Choroid plexus epithelial cell (primary cell): ENCODE results near the gene CCDC88C.
"Not testable (repeated sequence)": the region's sequence is repeated elsewhere in the genome, so short reads cannot be mapped to it uniquely, and the experiment has no call there.

Source experiments
- DNase-seq: peaks from one replicate; pipeline ENCODE4 v3.0.0-alpha.2; 2010; ENCODE audit warnings: low read depth
- H3K4me3 ChIP-seq: 2 replicates; pipeline ENCODE4 v1.5.1; 2011; ENCODE audit warnings: low read depth, mild to moderate bottlenecking, control low read depth, low read length, moderate library complexity
- TF ChIP-seq, protein P1 (sequence below): conservative IDR thresholded peaks from 2 replicates; pipeline ENCODE4 v1.5.1; 2011; ENCODE audit warnings: low read depth, mild to moderate bottlenecking, control low read depth, inconsistent platforms, low read length, moderate library complexity

The CCDC88C gene

DNA sequence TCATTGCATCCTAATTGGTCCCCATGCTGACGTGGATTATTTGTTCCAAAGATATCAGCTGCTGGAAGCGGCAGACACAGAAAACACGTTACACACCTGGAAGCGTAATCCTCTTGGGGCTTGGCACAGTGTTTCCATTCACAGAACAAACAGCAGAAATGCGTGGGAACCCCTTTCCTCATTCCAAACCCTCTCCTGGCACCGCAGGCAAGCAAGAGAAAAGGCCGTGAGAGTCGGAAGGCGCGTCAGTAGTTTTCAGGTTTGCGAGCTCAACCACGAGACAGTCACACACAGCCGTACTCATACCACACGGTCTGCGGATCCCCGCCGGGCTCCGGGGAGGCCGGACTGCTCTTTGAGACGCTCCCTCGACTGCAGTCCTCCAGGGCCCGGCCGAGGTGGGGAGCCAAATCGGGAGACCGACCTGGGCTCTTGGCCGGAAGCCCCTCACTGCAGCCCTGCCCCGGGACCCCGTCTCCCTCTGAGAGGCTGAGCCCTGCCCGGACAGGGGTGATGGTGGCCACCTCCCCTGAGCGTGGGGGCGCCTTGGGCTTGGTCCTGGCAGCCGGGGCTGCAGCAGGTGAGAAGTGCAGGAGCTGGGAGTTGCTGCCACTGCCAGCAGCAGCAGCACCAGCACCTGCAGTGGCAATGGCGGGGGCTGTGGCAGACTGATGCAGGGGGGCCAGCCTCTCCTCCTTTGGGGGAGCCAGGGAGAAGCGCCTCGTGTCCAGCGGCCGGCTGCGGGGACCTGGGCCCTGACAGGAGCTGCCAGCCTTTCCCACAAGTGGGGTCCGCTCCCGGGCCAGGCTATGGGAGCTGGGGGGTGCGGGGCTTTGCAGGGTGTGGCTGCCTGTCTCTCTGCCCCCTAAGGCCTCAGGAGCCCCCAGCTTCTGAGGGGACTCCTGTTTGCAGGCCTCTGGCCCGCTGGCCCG is 145.0 kb downstream of the CCDC88C start:
- no peak for DNase-seq
- H3K4me3 ChIP-seq = no peak overlapping the region
- TF ChIP-seq, protein P1, sequence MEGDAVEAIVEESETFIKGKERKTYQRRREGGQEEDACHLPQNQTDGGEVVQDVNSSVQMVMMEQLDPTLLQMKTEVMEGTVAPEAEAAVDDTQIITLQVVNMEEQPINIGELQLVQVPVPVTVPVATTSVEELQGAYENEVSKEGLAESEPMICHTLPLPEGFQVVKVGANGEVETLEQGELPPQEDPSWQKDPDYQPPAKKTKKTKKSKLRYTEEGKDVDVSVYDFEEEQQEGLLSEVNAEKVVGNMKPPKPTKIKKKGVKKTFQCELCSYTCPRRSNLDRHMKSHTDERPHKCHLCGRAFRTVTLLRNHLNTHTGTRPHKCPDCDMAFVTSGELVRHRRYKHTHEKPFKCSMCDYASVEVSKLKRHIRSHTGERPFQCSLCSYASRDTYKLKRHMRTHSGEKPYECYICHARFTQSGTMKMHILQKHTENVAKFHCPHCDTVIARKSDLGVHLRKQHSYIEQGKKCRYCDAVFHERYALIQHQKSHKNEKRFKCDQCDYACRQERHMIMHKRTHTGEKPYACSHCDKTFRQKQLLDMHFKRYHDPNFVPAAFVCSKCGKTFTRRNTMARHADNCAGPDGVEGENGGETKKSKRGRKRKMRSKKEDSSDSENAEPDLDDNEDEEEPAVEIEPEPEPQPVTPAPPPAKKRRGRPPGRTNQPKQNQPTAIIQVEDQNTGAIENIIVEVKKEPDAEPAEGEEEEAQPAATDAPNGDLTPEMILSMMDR = no peak

DNA sequence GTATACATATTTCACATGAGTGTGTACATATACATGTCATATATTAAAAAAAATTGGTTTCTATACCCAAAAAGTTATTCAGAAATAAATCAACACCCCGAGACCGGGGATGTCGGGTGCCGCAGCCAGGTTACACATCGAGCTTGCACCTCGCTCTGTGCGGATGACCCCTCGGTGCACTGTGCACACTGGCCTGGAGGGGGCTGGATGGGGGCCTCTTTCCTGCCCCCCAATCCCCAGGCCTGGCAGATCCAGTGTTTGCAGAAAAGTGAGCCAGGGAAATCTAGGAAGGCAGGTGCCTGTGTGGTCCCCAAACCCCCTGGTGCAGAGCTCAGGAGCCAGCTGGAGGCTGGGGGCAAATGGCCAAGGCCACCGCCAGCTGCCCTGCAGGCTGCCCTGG is 146.0 kb downstream of the CCDC88C start:
- TF ChIP-seq, protein P1 = no peak
- no peak for DNase-seq
- no peak overlapping the region for H3K4me3 ChIP-seq

DNA sequence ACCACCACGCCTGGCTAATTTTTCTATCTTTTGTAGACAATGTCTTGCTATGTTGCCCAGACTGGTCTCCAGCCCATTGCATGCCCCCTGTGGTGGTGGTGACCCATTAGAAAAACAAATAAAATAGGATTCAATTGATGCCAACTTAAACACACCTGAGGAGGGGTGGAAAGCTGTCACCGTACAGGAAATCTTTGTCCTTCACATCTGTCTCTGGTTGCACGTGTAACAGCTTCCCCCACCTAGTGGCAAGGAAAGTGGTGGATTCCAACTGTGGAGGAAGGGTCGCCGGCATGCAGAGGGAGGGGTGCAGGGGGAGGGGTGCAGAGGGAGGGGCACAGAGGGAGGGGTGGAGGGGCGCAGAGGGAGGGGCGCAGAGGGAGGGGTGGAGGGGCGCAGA is 147.0 kb downstream of the CCDC88C start:
- DNase-seq = no peak
- no peak overlapping the region for H3K4me3 ChIP-seq
- TF ChIP-seq, protein P1 = no peak

DNA sequence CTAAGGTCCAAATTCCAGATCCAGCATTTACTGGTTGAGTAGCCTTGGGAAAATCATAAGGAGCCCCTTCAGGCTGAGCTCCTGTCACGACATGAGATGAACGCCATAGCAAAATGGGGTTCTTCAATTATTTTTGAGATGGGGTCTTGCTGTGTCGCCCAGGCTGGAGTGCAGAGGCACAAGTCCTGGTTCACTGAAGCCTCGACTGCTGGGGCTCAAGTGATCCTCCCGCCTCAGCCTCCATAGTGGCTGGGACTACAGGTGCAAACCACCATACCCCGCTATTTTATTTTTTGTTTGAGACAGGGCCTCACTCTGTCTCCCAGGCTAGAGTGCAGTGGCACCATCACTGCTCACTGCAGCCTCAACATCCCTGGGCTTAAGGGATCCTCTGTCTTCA is 147.4 kb downstream of the CCDC88C start:
- DNase-seq = no peak
- no peak overlapping the region for H3K4me3 ChIP-seq
- TF ChIP-seq, protein P1 = no peak

DNA sequence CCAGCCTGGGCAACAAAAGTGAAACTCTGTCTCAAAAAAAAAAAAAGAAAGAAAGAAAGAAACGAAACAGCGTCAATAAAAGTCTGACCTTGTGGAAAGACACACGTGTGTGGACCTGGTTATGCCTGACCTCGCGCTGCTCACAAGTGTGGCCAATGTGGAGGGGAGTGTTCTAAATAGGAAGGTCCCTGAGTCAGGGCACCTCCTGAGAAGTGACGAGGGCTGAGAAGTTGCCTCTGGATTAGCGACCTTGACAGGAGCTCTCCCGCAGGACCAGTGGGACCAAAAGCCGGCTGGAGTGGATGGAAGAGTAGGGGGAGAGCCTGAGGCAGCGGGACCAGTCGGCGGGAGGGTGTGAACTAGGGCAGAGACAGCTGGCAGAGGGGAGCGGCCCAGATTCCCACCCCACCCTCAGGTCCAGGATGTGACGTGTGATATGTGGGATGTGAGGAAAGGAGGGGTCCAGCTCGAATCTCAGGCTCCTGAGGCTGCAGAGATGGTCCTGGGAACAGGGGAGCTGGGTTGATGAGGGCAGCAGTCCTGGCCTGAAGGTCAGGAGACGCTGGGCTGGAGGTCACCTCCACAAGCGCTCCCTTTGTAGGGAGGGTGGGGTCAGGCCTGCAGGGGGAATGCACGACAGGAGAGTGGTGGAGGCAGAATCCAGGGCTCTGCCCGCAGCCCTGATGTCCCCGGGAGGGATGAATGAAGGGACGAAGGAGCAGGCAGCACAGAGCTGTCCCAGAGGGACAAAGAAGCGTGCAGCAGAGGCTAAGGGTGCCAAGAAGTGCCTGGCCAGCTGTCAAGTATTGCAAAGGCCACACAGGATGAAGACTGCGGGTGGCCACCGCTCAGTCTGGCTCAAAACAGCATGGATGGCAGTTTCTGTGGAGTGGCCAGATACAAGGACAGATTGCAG is 148.3 kb downstream of the CCDC88C start:
- no peak for DNase-seq
- no peak overlapping the region for H3K4me3 ChIP-seq
- TF ChIP-seq, protein P1 = no peak

DNA sequence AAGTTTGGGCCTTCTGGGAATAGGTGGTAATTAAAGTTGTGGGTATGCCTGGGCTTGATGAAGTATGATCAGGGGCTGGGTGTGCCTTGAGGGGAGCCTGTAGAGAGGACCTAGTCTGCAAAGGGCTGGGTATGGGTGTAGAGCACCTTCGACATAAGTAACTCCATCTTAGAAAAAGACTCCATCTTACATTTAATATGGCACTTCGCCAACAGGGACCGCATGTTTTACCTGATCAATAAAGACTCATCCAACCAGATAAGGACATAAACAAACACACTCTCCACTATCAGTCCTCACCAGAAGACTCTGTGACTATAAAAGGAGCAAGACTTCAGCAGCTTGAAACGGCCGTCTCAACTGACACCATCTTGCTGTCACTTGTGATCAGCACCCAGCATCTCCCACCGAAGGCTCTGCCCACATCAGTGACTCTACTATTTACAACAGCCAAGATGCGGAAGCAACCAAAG is 149.6 kb downstream of the CCDC88C start:
- TF ChIP-seq, protein P1 = no peak
- no peak overlapping the region for H3K4me3 ChIP-seq
- DNase-seq = no peak

DNA sequence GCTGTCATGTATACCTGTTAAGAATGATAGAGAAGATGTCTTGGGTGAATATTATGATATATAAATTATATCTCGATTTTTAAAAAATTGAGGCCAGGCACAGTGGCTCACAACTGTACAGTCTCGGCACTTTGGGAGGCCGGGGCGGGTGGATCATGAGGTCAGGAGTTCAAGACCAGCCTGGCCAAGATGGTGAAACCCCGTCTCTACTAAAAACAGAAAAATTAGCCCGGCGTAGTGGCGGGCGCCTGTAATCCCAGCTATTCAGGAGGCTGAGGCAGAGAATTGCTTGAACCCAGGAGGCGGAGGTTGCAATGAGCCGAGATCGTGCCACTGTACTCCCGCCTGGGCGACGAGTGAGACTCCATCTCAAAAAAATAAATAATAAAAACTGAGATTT is 151.3 kb downstream of the CCDC88C start:
- not testable (repeated sequence) for DNase-seq, H3K4me3 ChIP-seq
